GM12878 (cell line): ENCODE results near the gene COL4A5. TPM values are rescaled to one million over a fixed set of nuclear protein-coding genes. Genes with fewer than 3 reads are reported as not detected.

ENCODE experiments used
- ATAC-seq: fragments of 200-7000 bp; cut with Tn5 transposase; 3 replicates; pipeline ENCODE4 v1.9.1; 2020; ENCODE audit warnings: mild to moderate bottlenecking, moderate library complexity
- BruUV-seq: library from RNA; stranded (reverse); fragments of 400-500 nt; replicated peaks from 2 replicates; lab custom pipeline; 2021; lab: Mats Ljungman, UMichigan
- CTCF ChIA-PET: fragments of 300-600 bp; sonication (Branson Sonifier 250); formaldehyde crosslinking; extraction: SDS; loops from one replicate; lab custom pipeline; 2021; ENCODE audit warnings: inconsistent platforms; lab: Yijun Ruan, JAX
- POLR2A ChIA-PET: fragments of 350-600 bp; formaldehyde crosslinking; extraction: SDS; loops from one replicate; lab custom pipeline; 2021; ENCODE audit warnings: inconsistent platforms; lab: Charles Lee
- RAD21 ChIA-PET: fragments of 300-600 bp; sonication (Branson Sonifier 250); formaldehyde crosslinking; loops from one replicate; lab custom pipeline; 2023; ENCODE audit warnings: antibody characterized with exemption; ENCODE audit not compliant: unreplicated experiment; lab: Charles Lee
- SMC1A ChIA-PET: fragments of 300-600 bp; sonication (Branson Sonifier 250); formaldehyde crosslinking; loops from one replicate; lab custom pipeline; 2023; ENCODE audit not compliant: unreplicated experiment, uncharacterized antibody; lab: Charles Lee
- DNase-seq: peaks from one replicate; pipeline ENCODE4 v3.0.0-alpha.2; 2011; ENCODE audit warnings: low read depth, low spot score
- FAIRE-seq: peaks from 3 replicates; lab custom pipeline; 2011; peaks lifted over from hg19 to GRCh38; lab: Jason Lieb, UNC
- H2AFZ ChIP-seq: 2 replicates; pipeline ENCODE4 v1.6.0; 2011; ENCODE audit warnings: low read depth, low read length, control low read depth; ENCODE audit not compliant: control insufficient read depth
- H3K27ac ChIP-seq: 2 replicates; pipeline ENCODE4 v1.5.1; 2011; ENCODE audit warnings: control low read depth; ENCODE audit not compliant: control insufficient read depth, insufficient read depth
- H3K27me3 ChIP-seq, 2 experiments: replicated peaks in 1 of 2; 2 replicates each; pipeline versions ENCODE4 v1.6.0 to v1.6.1; 2011; ENCODE audit warnings: low read length in 1 of 2; ENCODE audit not compliant: control insufficient read depth in 2 of 2, insufficient read depth in 2 of 2
- H3K36me3 ChIP-seq, 2 experiments: 2 replicates each; pipeline ENCODE4 v1.5.1; 2011; ENCODE audit warnings: low read length in 1 of 2; ENCODE audit not compliant: control insufficient read depth in 2 of 2, insufficient read depth in 2 of 2
- H3K4me1 ChIP-seq: 2 replicates; pipeline ENCODE4 v1.6.1; 2011; ENCODE audit warnings: mild to moderate bottlenecking, low read length, moderate library complexity, mixed read lengths; ENCODE audit not compliant: control insufficient read depth, insufficient read depth
- H3K4me2 ChIP-seq: 2 replicates; pipeline ENCODE4 v1.6.0; 2011; ENCODE audit warnings: control low read depth; ENCODE audit not compliant: control insufficient read depth, insufficient read depth
- H3K4me3 ChIP-seq: fragments of 200-600 bp; sonication (generic); 2 replicates; pipeline ENCODE4 v1.5.1; 2016
- H3K79me2 ChIP-seq: 2 replicates; pipeline ENCODE4 v1.6.0; 2011; ENCODE audit warnings: low read length; ENCODE audit not compliant: control insufficient read depth, insufficient read depth
- H3K9ac ChIP-seq: 2 replicates; pipeline ENCODE4 v1.8.0; 2011; ENCODE audit warnings: low read length, control low read depth, mixed read lengths; ENCODE audit not compliant: control insufficient read depth, insufficient read depth
- H3K9me3 ChIP-seq: replicated peaks from 3 replicates; pipeline ENCODE4 v1.5.1; 2011; ENCODE audit warnings: mild to moderate bottlenecking, low read length; ENCODE audit not compliant: control insufficient read depth, insufficient read depth
- H4K20me1 ChIP-seq: 2 replicates; pipeline ENCODE4 v1.6.0; 2011; ENCODE audit not compliant: control insufficient read depth, insufficient read depth
- ATF7 ChIP-seq: fragments of 450-650 bp; IDR thresholded peaks from 2 replicates; pipeline ENCODE4 v1.6.1; 2016; ENCODE audit warnings: low read depth, mild to moderate bottlenecking
- CBX3 ChIP-seq: fragments of 200-600 bp; sonication (generic); IDR thresholded peaks from 2 replicates; pipeline ENCODE4 v1.6.1; 2016; ENCODE audit warnings: low read depth, borderline replicate concordance
- EED ChIP-seq: sonication (generic); IDR thresholded peaks from 2 replicates; pipeline ENCODE4 v1.6.1; 2016; ENCODE audit warnings: antibody characterized with exemption, low read depth
- ELK1 ChIP-seq: IDR thresholded peaks from 2 replicates; pipeline ENCODE4 v1.6.1; 2012; ENCODE audit warnings: low read depth, low read length, improper control_type of control experiment
- GABPA ChIP-seq: IDR thresholded peaks from 2 replicates; pipeline ENCODE4 v1.6.1; 2014; ENCODE audit warnings: antibody characterized with exemption, low read depth, mild to moderate bottlenecking, inconsistent platforms
- NFYA ChIP-seq: IDR thresholded peaks from 2 replicates; pipeline ENCODE4 v1.6.1; 2011; ENCODE audit warnings: low read depth, mild to moderate bottlenecking, low read length, improper control_type of control experiment, borderline replicate concordance
- RB1 ChIP-seq: fragments of 450-650 bp; formaldehyde crosslinking; IDR thresholded peaks from 2 replicates; pipeline ENCODE4 v1.6.1; 2017; ENCODE audit warnings: mild to moderate bottlenecking, borderline replicate concordance
- USF2 ChIP-seq: IDR thresholded peaks from 2 replicates; pipeline ENCODE4 v1.6.1; 2011; ENCODE audit warnings: low read depth, low read length, improper control_type of control experiment, borderline replicate concordance
- ZNF24 ChIP-seq: fragments of 450-650 bp; IDR thresholded peaks from 2 replicates; pipeline ENCODE4 v1.6.1; 2017; ENCODE audit warnings: antibody characterized with exemption, mild to moderate bottlenecking
- ZNF622 ChIP-seq: fragments of 450-650 bp; IDR thresholded peaks from 2 replicates; pipeline ENCODE4 v1.6.1; 2017; ENCODE audit warnings: mild to moderate bottlenecking, inconsistent platforms
- WGBS: methylation state at CpG from one replicate; pipeline ENCODE4 v1.1.6; 2016; ENCODE audit warnings: low lambda C conversion rate; ENCODE audit not compliant: insufficient replicate concordance, insufficient coverage; ENCODE audit errors: missing lambda C conversion rate; 5-methylcytosine and 5-hydroxymethylcytosine counted together
- in situ Hi-C: fragments of 300-500 bp; cut with MboI; formaldehyde crosslinking; loops from 9 replicates; pipeline ENCODE4 v1.14.3; 2018; ENCODE audit warnings: mixed read lengths
- intact Hi-C: fragments of 100-400 bp; cut with micrococcal nuclease; formaldehyde crosslinking; loops from one replicate; pipeline ENCODE4 v1.14.2; 2022; ENCODE audit not compliant: unreplicated experiment
- polyA plus RNA-seq, 11 experiments: library from polyadenylated mRNA; depleted of rRNA in 4 of 11; unstranded in 6 of 11; stranded (reverse) in 5 of 11; fragments of >200 nt; fragmentation: Nextera tagmentation in 4 of 11; fragmentation: Illumina TruSeq in 1 of 11; extraction: Ambion mirVana in 4 of 11; extraction: Trizol in 1 of 11; gene quantifications; 1 replicate in 1 of 11; 2 replicates in 10 of 11; pipeline versions ENCODE4 v1.2.1 to v1.2.3, GENCODE V29; 2011 to 2016; ENCODE audit warnings: inconsistent platforms in 2 of 11, missing spikeins in 2 of 11, low read depth in 1 of 11
- total RNA-seq, 4 experiments: library from RNA; depleted of rRNA in 3 of 4; stranded (reverse); fragments of >200 nt in 3 of 4; fragmentation: Illumina TruSeq in 1 of 4; extraction: Trizol in 1 of 4; gene quantifications; 2 replicates each; pipeline versions ENCODE4 v1.2.1 to v1.2.3, GENCODE V29; 2013 to 2021

Gene COL4A5
- total and polyA plus RNA-seq, 10 of the 15 experiments (the other 5 are each of a cell fraction or from before 2014, with no cell fraction given), result 0.13 to 2.8 (median 0.38) TPM; not detected in 1

GRCh38 chrX:108485960-108486359 is 46.3 kb downstream of the COL4A5 start:
- H4K20me1 ChIP-seq, result no peaks in the 10 kb centered on the region
- H3K4me1 ChIP-seq, result no peaks in the 10 kb centered on the region
- SMC1A ChIA-PET, result no interaction called here
- no peaks in the 10 kb centered on the region for H3K27me3 ChIP-seq
- BruUV-seq, result no TSS peak
- WGBS, result 9% methylated on average over 2 of the region's 2 CpGs
- FAIRE-seq (no peak), DNase-seq (no peak), ATAC-seq (no peak)
- CTCF ChIA-PET, result interaction anchor here (0.6 kb wide), 1 partner anchor 350 kb away, joined by 3 read pairs; no protein-coding TSS in a partner anchor
- POLR2A ChIA-PET, result no interaction called here
- in situ Hi-C loops (no loop called here), intact Hi-C loops (no loop called here)
- H3K4me2 ChIP-seq, result no peak overlapping the region
- H3K9me3 ChIP-seq, result no peaks in the 10 kb centered on the region
- RAD21 ChIA-PET, result no interaction called here
- no peaks in the 10 kb centered on the region for H3K79me2 ChIP-seq
- no peaks in the 10 kb centered on the region for H3K36me3 ChIP-seq
- H3K9ac ChIP-seq, result no peak overlapping the region
- TF ChIP-seq RB1 (no peak), ATF7 (no peak), CBX3 (no peak), ELK1 (no peak), EED (no peak), ZNF24 (no peak), NFYA (no peak), GABPA (no peak), ZNF622 (no peak), USF2 (no peak)
- H3K4me3 ChIP-seq, result no peak overlapping the region
- H2AFZ ChIP-seq, result no peak overlapping the region
- no peak overlapping the region for H3K27ac ChIP-seq
